HL-60 (cell line): ENCODE results near the gene CELF5.
A peak's percentile ranks its signal among the peaks of the same experiment; 100 is the strongest.

Source experiments
- DNase-seq, 2 experiments: peaks; one replicate each; pipeline ENCODE4 v3.0.0-alpha.2; 2010 to 2020; ENCODE audit warnings: low read depth in 1 of 2, low spot score in 1 of 2
- H3K27ac ChIP-seq: fragments of 250-450 bp; sonication (Bioruptor Pico); replicated peaks from 2 replicates; pipeline ENCODE4 v1.5.1; 2020; ENCODE audit warnings: mild to moderate bottlenecking, moderate library complexity
- H3K27me3 ChIP-seq: fragments of 250-450 bp; sonication (Bioruptor Pico); 2 replicates; pipeline ENCODE4 v1.5.1; 2021; ENCODE audit warnings: mild to moderate bottlenecking, moderate library complexity; ENCODE audit not compliant: insufficient read depth, poor library complexity, severe bottlenecking
- H3K4me3 ChIP-seq: replicated peaks from 2 replicates; pipeline ENCODE4 v1.5.1; 2011; ENCODE audit warnings: mild to moderate bottlenecking, control low read depth, low read length; ENCODE audit not compliant: insufficient read depth
- CTCF ChIP-seq: IDR thresholded peaks from one replicate; pipeline ENCODE4 v1.5.1; 2011; ENCODE audit warnings: low read length, control low read depth, inconsistent platforms; ENCODE audit not compliant: insufficient read depth
- GABPA ChIP-seq: IDR thresholded peaks from 2 replicates; pipeline ENCODE4 v1.6.1; 2012; ENCODE audit warnings: low read depth
- POLR2AphosphoS5 ChIP-seq: IDR thresholded peaks from 2 replicates; pipeline ENCODE4 v1.6.1; 2012; ENCODE audit warnings: low read depth
- REST ChIP-seq: IDR thresholded peaks from 2 replicates; pipeline ENCODE4 v1.6.1; 2012; ENCODE audit warnings: low read depth; ENCODE audit not compliant: insufficient replicate concordance
- SPI1 ChIP-seq: IDR thresholded peaks from 2 replicates; pipeline ENCODE4 v1.6.1; 2012; ENCODE audit warnings: low read depth, mild to moderate bottlenecking, borderline replicate concordance

The CELF5 gene

GRCh38 chr19:3186891-3187661, 37.4 kb upstream of the CELF5 start:
- TF ChIP-seq SPI1 (no peak), CTCF (no peak)
- Histone ChIP-seq H3K27ac (peak overlapping the region; percentile 90), H3K27me3 (no peaks in the 10 kb centered on the region), H3K4me3 (peak overlapping the region; percentile 97)
- no peak for DNase-seq

GRCh38 chr19:3187662-3188511, 36.6 kb upstream of the CELF5 start:
- TF ChIP-seq POLR2AphosphoS5 (no peak), GABPA (no peak), CTCF (no peak), SPI1 (no peak), REST (no peak)
- Histone ChIP-seq H3K27ac (peak overlapping the region; percentile 90), H3K27me3 (no peaks in the 10 kb centered on the region), H3K4me3 (peak overlapping the region; percentile 97)
- DNase-seq, result no peak

- peak in 1 of 2 experiments; percentile 86 for DNase-seq
These were observed 35.5 kb upstream of the CELF5 start for GRCh38 chr19:3188627-3189596.

More at GRCh38 chr19:3188627-3189596, 35.5 kb upstream of the CELF5 start:
- peak; percentile 33; the same call in 1 of the 2 replicates for TF ChIP-seq SPI1
- peak; percentile 79 for TF ChIP-seq POLR2AphosphoS5
- no peak for TF ChIP-seq CTCF
- peak; percentile 68 for TF ChIP-seq GABPA
- no peak for TF ChIP-seq REST
- no peaks in the 10 kb centered on the region for H3K27me3 ChIP-seq
- peak overlapping the region; percentile 90 for H3K27ac ChIP-seq
- peak overlapping the region; percentile 97 for H3K4me3 ChIP-seq
